ENCODE measurements around the gene TSBP1.

DNA sequence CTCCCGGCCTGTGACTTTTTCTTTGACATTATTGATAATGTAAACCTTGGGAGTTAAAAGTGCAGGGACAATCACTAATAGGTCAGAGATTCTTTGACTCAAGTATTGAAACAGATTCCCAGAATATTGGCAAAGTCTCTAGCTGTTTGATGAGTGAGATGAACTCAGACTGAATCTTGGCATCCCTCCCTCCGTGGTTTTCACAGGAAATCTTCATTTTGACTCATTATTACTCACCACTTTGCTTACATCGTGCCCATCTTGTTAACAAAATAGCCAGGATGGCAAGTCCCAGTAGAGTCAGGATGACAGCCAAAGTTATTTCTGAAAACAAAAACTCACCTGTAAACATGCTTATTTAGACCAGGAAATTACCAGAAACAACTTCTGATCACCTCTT lies 2.0 kb downstream of the TSBP1 start:
- TF ChIP-seq CTCF (conservative IDR thresholded peaks at IDR 0.05; ENCODE audit: low read length) = no peak
- no peak for TF ChIP-seq EZH2phosphoT487 (IDR thresholded peaks at IDR 0.05; ENCODE audit: borderline replicate concordance, low read depth, low read length)
